IPS-15b (cell line): ENCODE data around the gene CCL22.

Experiments
- H3K27me3 ChIP-seq: one replicate; pipeline ENCODE4 v1.6.1; 2013; ENCODE audit warnings: low read length; ENCODE audit not compliant: control insufficient read depth, insufficient read depth
- H3K36me3 ChIP-seq: one replicate; pipeline ENCODE4 v1.6.1; 2013; ENCODE audit warnings: low read length; ENCODE audit not compliant: control insufficient read depth, insufficient read depth
- H3K4me1 ChIP-seq: one replicate; pipeline ENCODE4 v1.6.1; 2013; ENCODE audit warnings: mild to moderate bottlenecking, low read length; ENCODE audit not compliant: control insufficient read depth, insufficient read depth
- H3K4me3 ChIP-seq: one replicate; pipeline ENCODE4 v1.5.1; 2013; ENCODE audit warnings: low read depth, low read length
- H3K9ac ChIP-seq: one replicate; pipeline ENCODE4 v1.6.1; 2013; ENCODE audit warnings: low read depth, mild to moderate bottlenecking, low read length
- H3K9me3 ChIP-seq: one replicate; pipeline ENCODE4 v1.6.1; 2013; ENCODE audit warnings: mild to moderate bottlenecking, low read length; ENCODE audit not compliant: control insufficient read depth, insufficient read depth

The CCL22 gene

GRCh38 chr16:57358527-57359095 is at the start of gene CCL22:
Gene CCL22, plus strand, starts transcription at chr16:57358783. Its CDS starts 34 bp downstream, at chr16:57358817.
- no peaks in the 10 kb centered on the region for H3K36me3 ChIP-seq
- no peaks in the 10 kb centered on the region for H3K9me3 ChIP-seq
- H3K4me3 ChIP-seq: no peak within 1 kb of the TSS

GRCh38 chr16:57310801-57311200 is 47.8 kb upstream of the CCL22 start:
- Histone ChIP-seq H3K4me1 (peaks cover 8% of the 10 kb centered on the region), H3K36me3 (no peaks in the 10 kb centered on the region), H3K9ac (no peak overlapping the region), H3K9me3 (no peaks in the 10 kb centered on the region), H3K4me3 (no peak overlapping the region), H3K27me3 (no peaks in the 10 kb centered on the region)

More at GRCh38 chr16:57358527-57359095, at the start of gene CCL22:
- Histone ChIP-seq H3K27me3 (no peaks in the 10 kb centered on the region), H3K9ac (no peak within 1 kb of the TSS), H3K4me1 (no peaks in the 10 kb centered on the region)

GRCh38 chr16:57313509-57313908 is 45.1 kb upstream of the CCL22 start:
- Histone ChIP-seq H3K4me1 (peaks cover 10% of the 10 kb centered on the region), H3K9me3 (no peaks in the 10 kb centered on the region), H3K9ac (no peak overlapping the region), H3K36me3 (no peaks in the 10 kb centered on the region), H3K4me3 (no peak overlapping the region), H3K27me3 (no peaks in the 10 kb centered on the region)

GRCh38 chr16:57314161-57314785 is 44.3 kb upstream of the CCL22 start:
- Histone ChIP-seq H3K4me1 (peaks cover 10% of the 10 kb centered on the region), H3K4me3 (no peak overlapping the region), H3K36me3 (no peaks in the 10 kb centered on the region), H3K9me3 (no peaks in the 10 kb centered on the region), H3K9ac (no peak overlapping the region), H3K27me3 (no peaks in the 10 kb centered on the region)

GRCh38 chr16:57315416-57315815 is 43.2 kb upstream of the CCL22 start:
- no peaks in the 10 kb centered on the region for H3K36me3 ChIP-seq
- H3K4me3 ChIP-seq: no peak overlapping the region
- H3K9ac ChIP-seq: no peak overlapping the region
- H3K27me3 ChIP-seq: no peaks in the 10 kb centered on the region
- no peaks in the 10 kb centered on the region for H3K9me3 ChIP-seq
- peaks cover 10% of the 10 kb centered on the region for H3K4me1 ChIP-seq

- no peak overlapping the region for H3K4me3 ChIP-seq
- H3K27me3 ChIP-seq: no peaks in the 10 kb centered on the region
- peaks cover 10% of the 10 kb centered on the region for H3K4me1 ChIP-seq
- H3K36me3 ChIP-seq: no peaks in the 10 kb centered on the region
- no peaks in the 10 kb centered on the region for H3K9me3 ChIP-seq
- H3K9ac ChIP-seq: no peak overlapping the region
Observed at GRCh38 chr16:57316390-57317017, 42.1 kb upstream of the CCL22 start.

- H3K4me3 ChIP-seq: no peak overlapping the region
- no peaks in the 10 kb centered on the region for H3K9me3 ChIP-seq
- no peaks in the 10 kb centered on the region for H3K36me3 ChIP-seq
- H3K4me1 ChIP-seq: peaks cover 10% of the 10 kb centered on the region
- no peak overlapping the region for H3K9ac ChIP-seq
- no peaks in the 10 kb centered on the region for H3K27me3 ChIP-seq
Observed at GRCh38 chr16:57318240-57318970, 40.2 kb upstream of the CCL22 start.

- no peaks in the 10 kb centered on the region for H3K36me3 ChIP-seq
- H3K9ac ChIP-seq: no peak overlapping the region
- H3K27me3 ChIP-seq: no peaks in the 10 kb centered on the region
- no peak overlapping the region for H3K4me3 ChIP-seq
- peaks cover 10% of the 10 kb centered on the region for H3K4me1 ChIP-seq
- H3K9me3 ChIP-seq: no peaks in the 10 kb centered on the region
Observed at GRCh38 chr16:57319646-57320045, 38.9 kb upstream of the CCL22 start.

- Histone ChIP-seq H3K9me3 (no peaks in the 10 kb centered on the region), H3K36me3 (no peaks in the 10 kb centered on the region), H3K4me1 (no peaks in the 10 kb centered on the region), H3K9ac (no peak overlapping the region), H3K4me3 (no peak overlapping the region), H3K27me3 (no peaks in the 10 kb centered on the region)
Observed at GRCh38 chr16:57324749-57325148, 33.8 kb upstream of the CCL22 start.

GRCh38 chr16:57325458-57325857 is 33.1 kb upstream of the CCL22 start:
- Histone ChIP-seq H3K4me1 (no peaks in the 10 kb centered on the region), H3K27me3 (no peaks in the 10 kb centered on the region), H3K4me3 (no peak overlapping the region), H3K9ac (no peak overlapping the region), H3K36me3 (no peaks in the 10 kb centered on the region), H3K9me3 (no peaks in the 10 kb centered on the region)

- H3K4me3 ChIP-seq: no peak overlapping the region
- no peaks in the 10 kb centered on the region for H3K9me3 ChIP-seq
- H3K4me1 ChIP-seq: no peaks in the 10 kb centered on the region
- no peaks in the 10 kb centered on the region for H3K27me3 ChIP-seq
- H3K9ac ChIP-seq: no peak overlapping the region
- no peaks in the 10 kb centered on the region for H3K36me3 ChIP-seq
Observed at GRCh38 chr16:57329718-57330327, 28.8 kb upstream of the CCL22 start.
